CD4-positive, alpha-beta T cell treated with Interleukin-6 for 4 hours (primary cell): ENCODE data around the gene FAM200B.

Experiments used
- DNase-seq: peaks from one replicate; pipeline ENCODE4 v3.0.0-alpha.2; 2020; ENCODE audit warnings: mixed read lengths

FAM200B gene

DNA sequence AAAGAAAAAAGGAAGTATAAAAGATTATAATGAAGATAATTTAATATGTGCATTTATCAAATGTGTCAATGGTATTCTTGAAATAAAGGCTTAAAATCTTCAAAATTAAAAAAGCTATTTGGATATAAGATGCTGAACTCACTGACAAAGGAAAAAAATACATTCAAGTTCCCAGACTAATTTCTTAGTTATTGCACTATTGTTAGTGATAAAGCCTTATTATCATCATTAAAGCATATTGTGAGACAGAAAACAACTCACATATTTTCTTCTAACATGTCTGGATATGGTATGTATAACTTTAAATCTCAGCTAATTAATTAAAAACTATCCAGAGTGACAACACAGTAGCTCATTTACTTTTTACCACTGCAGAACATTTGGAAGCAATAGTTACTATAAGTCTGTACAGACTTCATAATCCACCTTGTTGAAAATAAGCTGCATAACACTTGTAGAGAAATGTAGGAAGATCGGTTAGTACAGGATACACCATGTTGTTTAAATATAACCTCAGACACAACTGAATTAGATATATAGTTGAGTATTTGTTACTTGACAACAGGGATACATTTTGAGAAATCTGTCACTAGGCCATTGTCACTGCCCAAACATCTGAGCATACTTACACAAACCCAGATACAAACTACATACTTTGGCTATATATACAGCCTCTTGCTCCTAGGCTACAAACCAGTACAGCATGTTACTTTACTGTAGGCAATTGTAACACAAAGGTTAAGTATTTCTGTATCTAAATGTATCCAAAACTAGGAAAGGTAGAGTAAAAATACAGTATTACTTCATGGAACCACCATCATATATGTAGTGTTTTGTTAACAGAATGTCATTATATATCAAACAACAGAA, 12.8 kb upstream of the FAM200B start:
- DNase-seq = no peak

- DNase-seq = no peak
Measured at GRCh38 chr4:15670576-15670975, 11.1 kb upstream of the FAM200B start.

- DNase-seq = no peak
Measured at GRCh38 chr4:15672101-15672500, 9.5 kb upstream of the FAM200B start.

DNA sequence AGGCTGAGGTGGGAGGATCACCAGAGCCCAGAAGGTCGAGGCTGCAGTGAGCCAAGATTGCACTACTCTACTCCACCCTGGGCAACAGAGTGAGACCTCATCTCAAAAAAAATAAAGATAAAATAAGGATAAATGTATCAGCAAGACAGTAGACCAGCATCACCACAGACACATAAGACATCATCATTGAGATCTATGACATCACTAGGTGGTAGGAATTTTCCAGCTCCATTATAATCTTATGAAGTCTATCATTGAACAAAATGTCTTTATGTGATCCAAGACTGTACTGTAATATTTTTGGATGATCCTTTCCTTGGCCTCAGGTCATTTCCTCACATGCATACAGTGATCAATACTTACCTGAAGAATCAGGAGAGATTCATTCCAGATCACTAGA, 8.3 kb upstream of the FAM200B start:
- DNase-seq = no peak

GRCh38 chr4:15674046-15674445, 7.6 kb upstream of the FAM200B start:
- DNase-seq = no peak

- no peak for DNase-seq
Measured at GRCh38 chr4:15674926-15675325, 6.7 kb upstream of the FAM200B start.

DNA sequence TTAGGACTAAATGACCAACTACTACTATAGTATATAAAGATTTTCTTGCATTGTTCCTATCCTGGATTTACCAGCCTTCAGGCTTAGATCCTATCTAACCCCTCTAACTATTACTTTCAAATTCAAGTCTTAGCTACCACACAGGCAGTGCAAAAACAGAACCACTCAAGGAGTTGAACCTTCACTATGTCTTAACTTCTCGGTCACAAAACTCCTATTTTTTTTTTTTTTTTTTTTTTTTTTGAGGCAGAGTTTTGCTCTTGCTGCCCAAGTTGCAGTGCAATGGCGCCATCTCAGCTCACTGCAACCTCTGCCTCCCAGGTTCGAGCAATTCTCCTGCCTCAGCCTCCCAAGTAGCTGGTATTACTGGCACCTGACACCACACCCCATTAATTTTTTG, 6.3 kb upstream of the FAM200B start:
- DNase-seq = no peak

DNA sequence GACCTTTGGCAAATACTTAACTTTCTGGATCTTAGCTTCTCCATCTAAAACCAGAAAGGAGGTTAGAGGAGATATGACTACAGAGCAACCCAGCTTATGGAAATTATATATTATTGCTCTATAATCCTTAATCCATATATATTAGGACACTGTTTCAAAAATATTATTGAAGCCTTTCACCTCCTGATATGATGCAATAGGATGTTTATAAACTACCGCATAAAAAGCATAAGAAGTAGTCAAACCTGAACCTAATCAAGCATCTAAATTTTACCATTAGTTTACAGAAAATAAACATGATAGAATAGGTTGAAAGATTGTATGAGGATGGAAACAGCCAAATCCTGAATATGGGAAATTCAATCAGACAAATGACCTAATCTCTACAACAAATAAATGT, 5.6 kb upstream of the FAM200B start:
- DNase-seq = no peak

- no peak for DNase-seq
Measured at GRCh38 chr4:15676899-15677298, 4.7 kb upstream of the FAM200B start.

- no peak for DNase-seq
Measured at GRCh38 chr4:15677507-15677988, 4.1 kb upstream of the FAM200B start.

DNA sequence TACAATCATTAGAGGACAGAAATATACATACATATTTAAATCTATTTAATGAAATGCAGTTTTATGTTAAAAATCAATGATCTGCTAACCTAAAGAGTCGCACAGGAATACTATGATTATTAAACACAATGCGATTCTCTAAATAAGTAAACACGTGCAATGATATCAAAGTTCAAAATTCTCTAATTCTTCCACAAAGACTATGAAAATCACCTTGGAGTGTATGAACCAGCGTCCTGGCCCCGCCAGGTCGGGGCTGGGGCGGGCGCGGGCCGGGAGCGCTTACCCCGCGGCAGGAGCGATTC, 608 bp upstream of the FAM200B start:
- no peak for DNase-seq

- no peak for DNase-seq
Measured at GRCh38 chr4:15682242-15683142, 865 bp downstream of the FAM200B start.

DNA sequence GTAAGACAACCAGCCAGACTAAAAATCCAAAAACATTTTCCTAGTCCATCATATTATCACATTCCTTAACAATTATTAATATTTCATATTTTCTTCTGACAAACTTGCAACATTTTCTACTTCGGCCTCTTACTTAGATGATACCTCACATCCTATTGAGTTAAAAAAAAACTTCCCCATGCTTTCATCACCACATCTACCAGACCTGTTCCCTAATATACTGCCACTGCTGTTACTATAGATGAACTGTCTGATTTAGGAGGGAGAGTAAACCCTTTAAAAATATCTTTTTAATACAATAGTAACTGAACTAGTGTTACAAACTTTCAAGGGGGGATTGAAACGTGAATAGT, 1.5 kb downstream of the FAM200B start:
- DNase-seq = no peak

GRCh38 chr4:15684498-15684897, 2.9 kb downstream of the FAM200B start:
- no peak for DNase-seq

- no peak for DNase-seq
Measured at GRCh38 chr4:15688051-15688450, 6.4 kb downstream of the FAM200B start.

GRCh38 chr4:15689540-15689939, 7.9 kb downstream of the FAM200B start:
- DNase-seq = no peak

DNA sequence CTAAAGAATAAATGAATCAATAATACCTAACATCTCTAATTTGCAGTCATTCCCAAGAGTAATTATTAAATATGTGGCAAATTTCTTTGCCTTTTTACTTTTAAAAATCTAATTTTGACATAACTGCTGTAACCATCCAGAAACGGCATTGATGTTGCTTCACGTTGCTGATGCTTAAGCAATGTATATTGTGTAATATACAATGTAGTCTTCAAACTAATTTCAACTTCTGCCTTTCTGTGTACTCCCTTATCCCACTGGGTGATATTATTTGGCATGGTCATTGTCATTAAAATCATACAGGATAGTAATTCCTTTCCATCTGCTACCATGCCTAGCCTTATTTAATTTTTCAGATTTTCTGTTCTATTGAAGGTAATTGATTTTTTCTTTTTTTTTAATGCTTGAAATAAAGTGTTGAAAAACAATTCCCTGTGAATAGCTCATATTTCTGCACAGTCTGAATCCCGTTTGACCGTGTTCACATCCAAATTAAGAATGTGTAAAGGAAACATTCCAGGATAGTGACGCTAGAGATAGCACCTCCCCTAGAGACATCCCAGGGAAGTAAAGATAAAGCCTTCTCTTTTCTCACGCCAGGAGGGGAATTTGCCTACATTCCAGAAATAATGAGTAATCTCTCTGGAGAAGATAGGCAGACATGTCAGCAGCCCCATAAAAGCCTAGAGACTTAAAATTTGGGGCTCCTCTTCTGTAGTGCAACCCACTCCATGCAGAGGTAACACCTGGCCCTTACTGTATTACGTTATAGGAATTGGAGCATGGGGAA, 8.6 kb downstream of the FAM200B start:
- no peak for DNase-seq

- DNase-seq = no peak
Measured at GRCh38 chr4:15691346-15692135, 9.9 kb downstream of the FAM200B start.

DNA sequence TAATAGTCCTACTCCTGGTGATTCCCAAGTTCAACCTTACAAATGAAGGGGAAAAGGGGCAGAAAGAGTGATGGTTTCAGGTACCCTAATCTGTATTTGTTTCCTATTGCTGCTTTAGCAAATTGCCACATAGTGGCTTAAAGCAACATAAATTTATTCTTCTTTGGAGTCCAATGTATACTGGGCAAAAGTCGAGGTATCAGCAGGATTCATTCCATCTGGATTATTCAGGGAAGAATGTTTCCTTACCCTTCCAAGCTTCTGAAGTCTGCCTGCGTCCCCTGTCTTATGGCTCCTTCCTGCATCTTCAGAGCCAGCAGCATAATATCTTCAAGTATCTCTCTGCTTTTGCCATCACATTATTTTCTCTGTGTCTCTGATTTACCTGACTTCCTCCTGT, 11.0 kb downstream of the FAM200B start:
- no peak for DNase-seq

DNA sequence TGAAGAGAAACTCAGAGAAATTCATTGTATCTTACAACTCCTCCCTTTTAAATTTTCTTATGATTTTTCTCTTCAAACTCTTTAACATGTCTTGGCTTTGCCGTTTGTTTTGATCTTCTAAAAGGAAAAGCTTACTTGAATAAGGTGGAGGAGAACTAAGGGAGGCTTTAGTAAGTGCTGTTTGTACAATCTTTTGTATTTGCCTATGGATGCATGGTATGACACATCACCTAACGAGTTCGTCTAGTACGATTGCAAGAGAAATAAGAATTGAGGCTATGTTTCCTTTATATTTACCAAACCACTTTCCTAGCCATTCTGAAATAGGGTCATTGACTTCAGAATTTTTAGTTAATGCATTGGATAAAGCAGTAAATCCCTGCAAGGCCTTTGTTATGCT, 12.8 kb downstream of the FAM200B start:
- DNase-seq = no peak

- no peak for DNase-seq
Measured at GRCh38 chr4:15695240-15695699, 13.6 kb downstream of the FAM200B start.

DNA sequence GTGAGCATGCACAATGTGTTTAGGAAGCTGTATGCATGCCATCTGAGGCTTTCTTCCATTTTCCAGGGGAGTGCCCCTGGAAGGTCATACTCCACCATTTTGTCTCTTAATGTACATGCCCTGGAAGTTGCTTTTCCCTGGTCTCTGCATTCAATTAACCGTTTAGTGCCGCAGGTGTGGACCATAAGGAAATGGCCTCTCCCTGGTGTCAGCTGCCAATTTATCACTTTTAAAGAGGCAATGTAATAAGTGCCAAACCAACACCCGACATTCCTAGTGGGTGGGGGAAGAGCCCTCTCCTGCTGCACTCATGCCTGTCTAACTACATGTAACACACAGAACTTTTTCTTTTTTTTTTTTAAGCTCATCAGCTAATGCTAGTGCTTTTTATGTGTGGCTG, 14.1 kb downstream of the FAM200B start:
- no peak for DNase-seq
